Memory B cell (primary cell): ENCODE measurements around the gene PLCE1.
"Not testable (repeated sequence)": the region's sequence is repeated elsewhere in the genome, so short reads cannot be mapped to it uniquely, and the experiment has no call there.

ENCODE experiments used
- ATAC-seq: fragments of 150-1000 bp; cut with Tn5 transposase; 2 replicates; pipeline ENCODE4 v1.10.0; 2021; ENCODE audit warnings: low read depth, mild to moderate bottlenecking, moderate library complexity
- DNase-seq, 2 donors: peaks; one replicate each; pipeline ENCODE4 v3.0.0; 2022; ENCODE audit warnings: low spot score in 2 of 2
- H3K27ac Mint-ChIP-seq: one replicate; pipeline ENCODE4 v1.8.0; 2022; ENCODE audit warnings: mild to moderate bottlenecking, moderate library complexity, mixed read lengths
- H3K27me3 Mint-ChIP-seq: one replicate; pipeline ENCODE4 v1.8.0; 2022; ENCODE audit warnings: mixed read lengths
- H3K36me3 Mint-ChIP-seq: one replicate; pipeline ENCODE4 v1.8.0; 2022; ENCODE audit warnings: mild to moderate bottlenecking, mixed read lengths
- H3K4me1 Mint-ChIP-seq: one replicate; pipeline ENCODE4 v1.8.0; 2022; ENCODE audit warnings: mixed read lengths
- H3K4me3 Mint-ChIP-seq: one replicate; pipeline ENCODE4 v1.8.0; 2022; ENCODE audit warnings: mild to moderate bottlenecking, moderate library complexity, mixed read lengths
- H3K9me3 Mint-ChIP-seq: one replicate; pipeline ENCODE4 v1.8.0; 2022; ENCODE audit warnings: mixed read lengths

Gene PLCE1

DNA sequence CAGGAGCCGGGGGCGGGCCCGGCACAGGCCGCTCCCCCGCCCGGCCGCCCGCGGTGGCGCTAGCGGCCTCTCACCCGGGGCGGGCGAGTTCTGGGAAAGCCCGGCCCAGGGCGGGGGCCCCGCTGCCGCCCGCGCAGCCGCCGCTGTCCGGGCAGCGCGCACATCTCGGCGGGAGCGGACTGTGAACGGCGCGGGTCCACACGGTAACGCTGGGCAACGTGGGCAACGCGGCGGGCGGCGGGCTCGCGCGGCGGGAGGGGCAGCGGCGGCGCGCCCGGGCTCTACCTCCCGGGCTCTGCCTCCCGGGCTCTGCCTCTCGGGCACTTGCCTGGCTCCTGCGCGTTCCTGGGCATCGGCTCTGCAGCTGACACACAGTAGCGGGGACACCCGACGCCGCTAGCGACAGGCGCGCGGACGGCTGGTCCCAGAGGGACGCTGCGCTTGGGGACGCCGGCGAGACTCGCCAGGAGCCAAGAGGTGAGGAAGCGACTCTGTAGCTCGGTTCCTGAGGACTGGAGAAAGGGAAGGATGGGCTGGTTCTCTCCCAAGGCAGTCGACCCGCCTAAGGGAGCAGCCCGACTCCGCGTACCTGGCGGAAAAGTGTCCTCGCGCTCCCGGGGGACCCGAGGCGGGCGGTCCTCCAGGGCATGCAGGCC lies at the start of gene PLCE1:
Gene PLCE1 (plus strand): TSS at position 150 of the 656 bp plus-strand sequence. CDS start 37,116 bp downstream, outside the sequence.
- Mint-ChIP-seq H3K27ac (no peak within 1 kb of the TSS), H3K27me3 (peaks cover 21% of the 10 kb centered on the region), H3K36me3 (no peaks in the 10 kb centered on the region), H3K4me1 (peaks cover 3% of the 10 kb centered on the region), H3K9me3 (no peaks in the 10 kb centered on the region), H3K4me3 (peak within 1 kb of the TSS; percentile 61)
- ATAC-seq (peak; percentile 43), DNase-seq (no peak)

DNA sequence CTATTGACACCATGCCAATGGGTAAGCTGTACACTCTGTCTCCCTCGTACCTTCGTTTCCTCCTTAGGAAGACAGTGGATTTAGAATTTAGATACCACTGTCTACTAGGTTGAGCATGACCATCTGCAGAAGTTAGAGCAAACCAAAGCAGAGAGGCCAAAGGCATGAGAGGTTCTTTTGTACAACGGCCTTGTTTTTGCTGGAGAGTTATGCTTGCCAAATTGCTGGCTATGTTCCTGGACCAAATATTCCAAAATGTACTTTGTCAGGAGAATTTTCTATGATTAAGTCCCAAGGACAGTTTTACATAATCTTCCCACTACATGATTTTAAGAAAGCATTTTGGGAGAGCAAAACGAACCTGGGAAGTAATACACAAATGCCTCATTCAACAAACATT lies 47.9 kb upstream of the PLCE1 start:
- no peaks in the 10 kb centered on the region for H3K4me1 Mint-ChIP-seq
- DNase-seq (no peak), ATAC-seq (no peak)
- H3K27ac Mint-ChIP-seq, result no peak overlapping the region
- no peak overlapping the region for H3K4me3 Mint-ChIP-seq
- no peaks in the 10 kb centered on the region for H3K36me3 Mint-ChIP-seq
- H3K27me3 Mint-ChIP-seq, result peaks cover 1% of the 10 kb centered on the region
- no peaks in the 10 kb centered on the region for H3K9me3 Mint-ChIP-seq

DNA sequence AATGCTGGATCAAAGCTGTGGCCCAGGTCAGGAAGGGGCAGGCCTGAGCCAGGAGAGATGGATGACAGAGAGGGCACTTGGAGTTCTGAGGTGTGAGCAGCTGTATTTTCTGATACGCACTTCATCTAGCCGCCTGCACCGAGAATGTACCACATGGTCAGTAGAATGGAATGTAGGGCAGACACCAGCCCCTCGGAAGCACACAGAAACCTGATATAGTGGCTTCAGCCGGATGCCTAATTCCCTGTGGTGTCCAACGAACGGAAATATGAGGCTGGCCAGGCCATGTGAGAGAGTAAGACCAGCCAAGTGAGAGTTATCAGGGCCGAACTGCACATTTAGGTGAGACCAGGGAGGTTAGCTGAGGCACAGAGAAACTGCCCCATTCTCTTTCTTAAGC lies 46.7 kb upstream of the PLCE1 start:
- Mint-ChIP-seq H3K4me1 (no peaks in the 10 kb centered on the region), H3K9me3 (no peaks in the 10 kb centered on the region), H3K4me3 (no peak overlapping the region), H3K27ac (no peak overlapping the region), H3K27me3 (peaks cover 1% of the 10 kb centered on the region), H3K36me3 (no peaks in the 10 kb centered on the region)
- ATAC-seq (no peak), DNase-seq (no peak)

DNA sequence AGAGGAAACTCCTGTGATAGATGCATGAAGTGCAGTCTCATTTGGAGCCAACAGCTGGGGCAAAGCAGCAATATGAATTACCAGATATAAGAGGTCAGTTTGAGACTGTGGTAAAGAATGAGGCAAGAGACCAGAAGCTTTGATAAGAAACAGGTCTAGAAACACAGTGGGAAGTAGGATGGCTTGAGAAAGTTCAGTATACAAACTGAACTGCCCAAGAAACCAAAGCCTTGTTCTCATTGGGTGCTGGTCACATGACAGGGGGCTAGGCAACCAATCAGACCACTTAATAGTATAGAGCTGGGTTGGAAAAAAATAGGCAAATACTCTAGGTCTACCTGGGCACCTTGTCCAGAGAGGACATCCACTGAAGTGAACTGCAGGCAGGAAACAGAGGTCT lies 46.2 kb upstream of the PLCE1 start:
- Mint-ChIP-seq H3K4me1 (no peaks in the 10 kb centered on the region), H3K27ac (no peak overlapping the region), H3K27me3 (peaks cover 1% of the 10 kb centered on the region), H3K36me3 (no peaks in the 10 kb centered on the region), H3K9me3 (no peaks in the 10 kb centered on the region), H3K4me3 (no peak overlapping the region)
- no peak for ATAC-seq
- DNase-seq, result no peak

DNA sequence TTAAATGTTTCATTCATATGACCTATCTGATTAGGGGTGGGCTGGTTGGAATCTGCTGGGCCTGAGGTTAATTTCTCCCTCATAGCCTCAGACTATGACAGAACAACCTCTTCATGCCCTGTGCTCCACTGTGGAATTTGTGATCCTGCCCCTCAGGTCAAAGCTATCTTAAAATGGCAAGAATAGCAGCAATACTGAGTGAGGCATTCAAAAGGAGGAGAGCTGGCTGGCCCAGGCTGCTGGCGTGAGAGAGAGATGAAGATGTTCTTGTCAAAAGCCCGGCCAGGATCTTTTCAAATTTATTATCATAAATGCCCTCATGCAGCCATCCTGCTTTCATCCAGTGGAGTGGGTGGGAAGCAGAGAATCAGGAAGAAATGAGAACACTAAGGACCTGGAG lies 41.8 kb upstream of the PLCE1 start:
- ATAC-seq (no peak), DNase-seq (no peak)
- Mint-ChIP-seq H3K9me3 (no peaks in the 10 kb centered on the region), H3K4me3 (no peak overlapping the region), H3K36me3 (no peaks in the 10 kb centered on the region), H3K27ac (no peak overlapping the region), H3K27me3 (no peaks in the 10 kb centered on the region), H3K4me1 (no peaks in the 10 kb centered on the region)

DNA sequence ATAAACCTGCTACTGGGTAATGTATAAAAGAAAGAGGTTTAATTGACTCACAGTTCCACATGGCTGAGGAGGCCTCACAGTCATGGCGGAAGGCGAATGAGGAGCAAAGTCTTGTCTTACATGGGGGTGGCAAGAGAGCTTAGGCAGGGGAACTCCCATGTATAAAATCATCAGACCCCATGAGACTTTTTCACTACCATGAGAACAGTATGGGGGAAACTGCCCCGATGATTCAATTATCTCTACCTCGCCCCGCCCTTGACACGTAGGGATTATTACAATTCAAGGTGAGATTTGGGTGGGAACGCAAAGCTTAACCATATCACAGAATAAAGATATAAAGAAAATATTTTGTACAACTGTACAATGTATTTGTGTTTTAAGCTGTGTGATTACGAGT lies 39.4 kb upstream of the PLCE1 start:
- H3K9me3 Mint-ChIP-seq, result no peaks in the 10 kb centered on the region
- H3K4me3 Mint-ChIP-seq, result no peak overlapping the region
- no peaks in the 10 kb centered on the region for H3K27me3 Mint-ChIP-seq
- no peak for DNase-seq
- no peak for ATAC-seq
- H3K4me1 Mint-ChIP-seq, result no peaks in the 10 kb centered on the region
- H3K27ac Mint-ChIP-seq, result no peak overlapping the region
- no peaks in the 10 kb centered on the region for H3K36me3 Mint-ChIP-seq

DNA sequence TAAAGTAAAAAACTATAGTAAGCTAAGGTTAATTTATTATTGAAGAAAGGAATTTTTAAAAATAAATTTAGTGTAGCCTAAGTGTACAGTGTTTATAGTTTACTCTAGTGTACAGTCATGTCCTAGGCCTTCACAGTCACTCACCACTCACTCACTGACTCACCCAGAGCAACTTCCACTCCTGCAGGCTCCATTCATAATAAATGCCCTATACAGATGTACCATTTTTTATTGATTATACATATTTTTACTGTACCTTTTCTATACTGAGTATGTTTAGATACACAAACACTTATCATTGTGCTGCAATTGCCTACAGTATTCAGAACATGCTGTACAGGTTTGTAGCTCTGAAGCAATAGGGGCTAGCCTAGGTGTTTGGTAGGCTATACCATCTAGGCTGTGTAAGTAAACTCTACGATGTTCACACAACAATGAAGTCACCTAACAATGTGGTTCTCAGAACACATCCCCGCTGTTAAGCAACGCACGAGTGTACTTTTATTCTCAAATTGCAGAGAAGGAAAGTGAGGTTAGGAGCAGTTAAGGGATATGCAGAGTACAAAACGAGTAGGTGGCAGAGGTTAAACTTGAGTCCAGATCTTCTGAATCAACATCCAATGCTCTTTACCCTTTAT lies 38.9 kb upstream of the PLCE1 start:
- no peak for ATAC-seq
- no peak overlapping the region for H3K27ac Mint-ChIP-seq
- DNase-seq, result no peak
- H3K4me1 Mint-ChIP-seq, result no peaks in the 10 kb centered on the region
- no peaks in the 10 kb centered on the region for H3K36me3 Mint-ChIP-seq
- H3K4me3 Mint-ChIP-seq, result no peak overlapping the region
- no peaks in the 10 kb centered on the region for H3K27me3 Mint-ChIP-seq
- H3K9me3 Mint-ChIP-seq, result no peaks in the 10 kb centered on the region

DNA sequence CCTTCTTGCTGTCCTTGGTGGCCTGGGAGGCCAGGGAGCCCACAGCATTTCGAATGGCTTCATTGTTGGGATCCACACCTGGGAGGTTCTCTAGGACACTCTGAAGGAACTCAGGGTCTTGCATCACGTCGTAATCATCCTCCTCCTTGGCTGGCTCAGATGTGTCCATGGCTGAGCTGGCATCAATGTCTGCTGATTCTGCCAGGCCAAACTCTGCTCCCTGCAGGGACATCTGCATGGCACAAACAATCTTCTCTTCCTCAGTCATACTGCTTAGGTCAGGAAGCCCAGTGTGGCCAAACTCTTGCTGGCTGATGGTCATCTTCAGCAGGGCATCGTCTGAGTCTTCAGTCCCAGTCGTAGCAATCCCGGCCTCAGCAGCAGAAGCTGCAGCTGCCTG lies 34.9 kb upstream of the PLCE1 start:
- H3K4me3 Mint-ChIP-seq, result no peak overlapping the region
- no peaks in the 10 kb centered on the region for H3K27me3 Mint-ChIP-seq
- H3K4me1 Mint-ChIP-seq, result no peaks in the 10 kb centered on the region
- ATAC-seq (no peak), DNase-seq (no peak)
- no peaks in the 10 kb centered on the region for H3K9me3 Mint-ChIP-seq
- H3K36me3 Mint-ChIP-seq, result no peaks in the 10 kb centered on the region
- H3K27ac Mint-ChIP-seq, result no peak overlapping the region

DNA sequence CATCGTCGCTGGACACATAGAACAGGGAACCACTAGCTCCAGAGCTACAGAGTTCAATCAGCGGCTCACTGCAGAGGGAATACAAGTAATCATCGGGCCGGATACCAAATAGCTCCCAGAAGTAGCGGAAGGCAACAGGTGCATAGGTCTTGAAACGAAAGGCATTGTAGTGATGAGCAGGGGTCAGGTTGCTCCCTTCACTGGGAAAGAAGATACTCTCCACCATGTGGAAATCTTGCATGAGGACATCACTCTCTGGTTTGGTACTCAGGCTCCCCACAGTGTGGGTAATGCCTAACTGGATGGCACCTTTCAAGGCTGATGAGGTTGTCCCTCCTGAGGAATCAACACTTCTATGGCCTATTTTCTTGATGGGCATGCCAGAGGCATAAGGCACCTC lies 32.7 kb upstream of the PLCE1 start:
- not testable (repeated sequence) for H3K4me1 Mint-ChIP-seq, H3K4me3 Mint-ChIP-seq, H3K36me3 Mint-ChIP-seq, H3K9me3 Mint-ChIP-seq, H3K27me3 Mint-ChIP-seq, DNase-seq, H3K27ac Mint-ChIP-seq, ATAC-seq

DNA sequence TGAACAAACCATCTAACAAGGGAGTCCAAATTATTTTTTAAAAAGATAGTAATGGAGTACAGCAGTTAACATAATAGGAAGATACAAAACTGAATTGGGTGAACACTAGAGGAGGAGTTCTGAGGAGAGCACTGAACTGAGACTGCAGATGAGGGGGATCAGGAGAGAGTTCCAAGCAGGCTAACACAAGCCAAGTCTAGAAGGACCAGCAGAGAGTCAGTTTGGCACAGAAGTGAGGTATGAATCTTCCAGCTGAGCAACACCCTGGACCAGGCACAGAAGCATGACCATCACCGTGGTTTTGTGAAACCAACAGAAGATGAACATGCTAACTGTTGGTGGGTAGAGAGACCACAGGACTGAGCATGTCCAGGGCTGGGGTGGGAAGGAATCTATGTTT lies 30.8 kb upstream of the PLCE1 start:
- no peak overlapping the region for H3K27ac Mint-ChIP-seq
- H3K9me3 Mint-ChIP-seq, result no peaks in the 10 kb centered on the region
- H3K4me1 Mint-ChIP-seq, result no peaks in the 10 kb centered on the region
- no peak overlapping the region for H3K4me3 Mint-ChIP-seq
- H3K27me3 Mint-ChIP-seq, result no peaks in the 10 kb centered on the region
- no peak for DNase-seq
- no peaks in the 10 kb centered on the region for H3K36me3 Mint-ChIP-seq
- no peak for ATAC-seq

DNA sequence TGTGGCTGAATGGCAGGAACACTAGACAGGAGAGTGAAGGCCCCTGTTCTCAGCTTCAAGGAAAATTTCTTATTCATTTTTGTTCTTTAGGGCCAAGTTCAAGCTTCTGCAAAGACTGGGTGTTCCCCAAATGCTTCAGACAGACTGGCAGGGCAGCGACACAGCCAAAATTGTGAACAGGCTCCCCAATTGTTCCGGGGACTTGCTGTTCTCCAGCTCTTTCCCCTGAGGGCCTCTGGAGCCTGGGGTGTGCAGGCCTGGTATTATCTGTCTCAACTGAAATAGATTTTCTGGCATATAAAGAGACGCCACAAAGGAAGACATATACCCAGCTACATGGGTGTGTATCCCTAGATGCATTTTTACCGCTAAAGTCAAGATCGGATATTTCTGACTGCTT lies 30.3 kb upstream of the PLCE1 start:
- Mint-ChIP-seq H3K27ac (no peak overlapping the region), H3K9me3 (no peaks in the 10 kb centered on the region), H3K4me1 (no peaks in the 10 kb centered on the region), H3K27me3 (no peaks in the 10 kb centered on the region), H3K4me3 (no peak overlapping the region), H3K36me3 (no peaks in the 10 kb centered on the region)
- no peak for ATAC-seq
- DNase-seq, result no peak

DNA sequence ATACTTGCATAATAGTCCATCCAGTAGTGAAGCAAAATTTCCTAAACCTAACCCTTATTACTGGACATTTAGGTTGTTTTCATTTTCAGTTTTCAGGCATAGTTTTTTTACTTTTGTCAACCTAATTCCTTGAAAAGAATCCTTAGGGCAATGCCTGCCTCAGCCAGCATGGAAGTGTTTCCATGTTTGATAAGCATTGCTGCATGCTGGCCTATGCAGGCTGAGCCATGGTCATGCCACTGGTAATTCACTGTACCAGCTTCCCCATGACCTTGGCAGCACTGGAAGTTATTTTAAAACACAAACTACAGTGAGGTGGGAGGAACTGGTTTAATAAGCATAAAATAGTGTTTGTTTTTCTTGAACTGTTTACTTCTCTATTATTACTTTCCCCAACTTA lies 27.8 kb upstream of the PLCE1 start:
- H3K27ac Mint-ChIP-seq, result no peak overlapping the region
- no peak for ATAC-seq
- no peak overlapping the region for H3K4me3 Mint-ChIP-seq
- no peaks in the 10 kb centered on the region for H3K27me3 Mint-ChIP-seq
- H3K36me3 Mint-ChIP-seq, result no peaks in the 10 kb centered on the region
- no peaks in the 10 kb centered on the region for H3K4me1 Mint-ChIP-seq
- DNase-seq, result no peak
- no peaks in the 10 kb centered on the region for H3K9me3 Mint-ChIP-seq

DNA sequence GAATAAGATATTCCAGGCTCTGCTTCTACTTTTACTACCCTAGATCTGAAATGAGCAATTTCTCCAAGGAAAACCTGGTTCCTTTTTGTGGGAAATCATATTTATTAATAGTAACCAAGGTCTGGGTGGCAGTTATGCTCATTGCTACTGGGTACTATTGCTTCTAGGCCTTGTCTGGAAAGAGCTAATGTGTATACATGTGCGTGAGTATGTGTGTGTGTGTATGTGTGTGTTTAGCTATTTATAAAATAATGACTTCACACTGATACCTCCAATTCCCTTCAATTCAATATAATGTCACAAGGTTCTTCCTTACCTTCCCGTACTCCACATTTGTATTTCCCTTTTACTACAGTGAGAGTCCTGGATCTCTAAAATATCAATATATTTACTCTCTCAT lies 26.0 kb upstream of the PLCE1 start:
- DNase-seq, result no peak
- H3K27ac Mint-ChIP-seq, result no peak overlapping the region
- no peaks in the 10 kb centered on the region for H3K9me3 Mint-ChIP-seq
- ATAC-seq, result no peak
- H3K4me1 Mint-ChIP-seq, result no peaks in the 10 kb centered on the region
- no peaks in the 10 kb centered on the region for H3K27me3 Mint-ChIP-seq
- no peaks in the 10 kb centered on the region for H3K36me3 Mint-ChIP-seq
- no peak overlapping the region for H3K4me3 Mint-ChIP-seq

DNA sequence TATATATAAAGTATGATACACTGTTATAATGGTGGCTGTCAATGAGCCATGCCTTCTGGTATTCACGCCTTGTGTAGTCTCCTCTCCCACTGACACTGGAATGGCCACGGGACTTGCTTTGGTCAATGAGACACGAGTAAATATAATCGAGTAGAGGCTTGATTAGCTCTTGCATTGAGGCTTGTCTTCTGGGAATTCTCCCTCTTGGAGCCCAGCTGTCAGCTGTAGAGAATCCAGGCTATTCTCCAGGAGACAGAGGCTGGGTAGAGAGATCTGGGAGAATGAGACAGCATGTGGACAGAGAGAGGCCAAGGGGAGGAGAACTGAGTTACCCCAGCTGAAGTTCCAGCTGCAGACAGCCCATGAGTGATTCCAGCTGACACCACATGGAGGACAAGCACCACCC lies 25.2 kb upstream of the PLCE1 start:
- no peak overlapping the region for H3K4me3 Mint-ChIP-seq
- H3K4me1 Mint-ChIP-seq, result no peaks in the 10 kb centered on the region
- no peaks in the 10 kb centered on the region for H3K9me3 Mint-ChIP-seq
- no peak for DNase-seq
- H3K27ac Mint-ChIP-seq, result no peak overlapping the region
- ATAC-seq, result no peak
- no peaks in the 10 kb centered on the region for H3K36me3 Mint-ChIP-seq
- H3K27me3 Mint-ChIP-seq, result no peaks in the 10 kb centered on the region

DNA sequence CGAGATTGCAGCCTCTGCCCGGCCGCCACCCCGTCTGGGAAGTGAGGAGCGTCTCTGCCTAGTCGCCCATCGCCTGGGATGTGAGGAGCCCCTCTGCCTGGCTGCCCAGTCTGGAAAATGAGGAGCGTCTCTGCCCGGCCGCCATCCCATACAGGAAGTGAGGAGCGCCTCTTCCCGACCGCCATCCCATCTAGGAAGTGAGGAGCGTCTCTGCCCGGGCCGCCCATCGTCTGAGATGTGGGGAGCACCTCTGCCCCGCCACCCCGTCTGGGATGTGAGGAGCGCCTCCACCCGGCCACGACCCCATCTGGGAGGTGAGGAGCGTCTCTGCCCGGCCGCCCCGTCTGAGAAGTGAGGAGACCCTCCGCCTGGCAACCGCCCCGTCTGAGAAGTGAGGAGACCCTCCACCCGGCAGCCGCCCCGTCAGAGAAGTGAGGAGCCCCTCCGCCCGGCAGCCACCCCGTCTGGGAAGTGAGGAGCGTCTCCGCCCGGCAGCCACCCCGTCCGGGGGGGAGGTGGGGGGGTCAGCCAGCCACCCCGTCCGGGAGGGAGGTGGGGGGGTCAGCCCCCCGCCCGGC lies 23.2 kb upstream of the PLCE1 start:
- not testable (repeated sequence) for DNase-seq, H3K9me3 Mint-ChIP-seq, H3K27ac Mint-ChIP-seq, H3K4me1 Mint-ChIP-seq, H3K36me3 Mint-ChIP-seq, ATAC-seq, H3K27me3 Mint-ChIP-seq, H3K4me3 Mint-ChIP-seq
